ENCODE measurements around the gene ADAM15.

The ADAM15 gene, protein sequence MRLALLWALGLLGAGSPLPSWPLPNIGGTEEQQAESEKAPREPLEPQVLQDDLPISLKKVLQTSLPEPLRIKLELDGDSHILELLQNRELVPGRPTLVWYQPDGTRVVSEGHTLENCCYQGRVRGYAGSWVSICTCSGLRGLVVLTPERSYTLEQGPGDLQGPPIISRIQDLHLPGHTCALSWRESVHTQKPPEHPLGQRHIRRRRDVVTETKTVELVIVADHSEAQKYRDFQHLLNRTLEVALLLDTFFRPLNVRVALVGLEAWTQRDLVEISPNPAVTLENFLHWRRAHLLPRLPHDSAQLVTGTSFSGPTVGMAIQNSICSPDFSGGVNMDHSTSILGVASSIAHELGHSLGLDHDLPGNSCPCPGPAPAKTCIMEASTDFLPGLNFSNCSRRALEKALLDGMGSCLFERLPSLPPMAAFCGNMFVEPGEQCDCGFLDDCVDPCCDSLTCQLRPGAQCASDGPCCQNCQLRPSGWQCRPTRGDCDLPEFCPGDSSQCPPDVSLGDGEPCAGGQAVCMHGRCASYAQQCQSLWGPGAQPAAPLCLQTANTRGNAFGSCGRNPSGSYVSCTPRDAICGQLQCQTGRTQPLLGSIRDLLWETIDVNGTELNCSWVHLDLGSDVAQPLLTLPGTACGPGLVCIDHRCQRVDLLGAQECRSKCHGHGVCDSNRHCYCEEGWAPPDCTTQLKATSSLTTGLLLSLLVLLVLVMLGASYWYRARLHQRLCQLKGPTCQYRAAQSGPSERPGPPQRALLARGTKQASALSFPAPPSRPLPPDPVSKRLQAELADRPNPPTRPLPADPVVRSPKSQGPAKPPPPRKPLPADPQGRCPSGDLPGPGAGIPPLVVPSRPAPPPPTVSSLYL

DNA sequence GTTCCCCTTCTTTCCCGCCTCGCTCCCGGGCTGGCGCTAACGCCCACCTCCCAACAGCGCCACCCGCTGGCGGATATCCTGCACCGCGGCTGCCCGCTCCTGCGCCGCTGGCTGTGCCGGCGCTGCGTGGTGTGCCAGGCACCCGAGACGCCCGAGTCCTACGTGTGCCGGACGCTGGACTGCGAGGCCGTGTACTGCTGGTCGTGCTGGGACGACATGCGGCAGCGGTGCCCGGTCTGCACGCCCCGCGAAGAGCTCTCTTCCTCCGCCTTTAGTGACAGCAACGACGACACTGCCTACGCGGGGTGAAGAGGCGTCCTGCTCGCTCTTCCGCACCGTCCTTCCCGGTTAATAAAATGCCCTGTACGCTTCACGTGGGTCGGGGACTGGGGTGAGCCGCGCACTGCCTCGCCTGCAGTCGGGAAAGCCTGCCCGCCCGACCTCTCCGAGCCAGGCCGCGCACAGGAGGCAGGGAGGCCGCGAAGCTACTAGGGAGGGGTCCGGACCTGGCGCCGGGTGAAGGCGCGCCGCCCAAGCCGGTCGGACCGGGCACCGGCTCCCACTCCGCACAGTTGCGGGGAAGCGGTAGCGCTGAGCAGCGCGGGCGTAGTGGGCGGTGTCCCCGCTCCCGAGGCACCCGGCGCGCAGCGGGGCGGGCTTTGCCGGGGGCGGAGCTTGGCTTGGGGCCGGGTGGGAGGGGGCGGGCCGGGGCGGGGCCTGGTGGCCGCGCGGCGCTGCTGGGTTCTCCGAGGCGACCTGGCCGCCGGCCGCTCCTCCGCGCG, at the start of gene ADAM15:
Gene ADAM15 (plus strand): TSS at position 757 of the 782 bp plus-strand sequence. CDS start 71 bp downstream, outside the sequence.
- Histone ChIP-seq H3K27ac (ENCODE audit: low read depth, low read length) (peak within 1 kb of the TSS; percentile 72), H3K36me3 (ENCODE audit: insufficient read depth, low read length) (no peaks in the 10 kb centered on the region), H3K4me1 (ENCODE audit: control insufficient read depth, insufficient read depth, low read length, unreplicated experiment) (peaks cover 22% of the 10 kb centered on the region), H2AFZ (ENCODE audit: low read length, unreplicated experiment) (peak within 1 kb of the TSS; percentile 75), H3K79me2 (ENCODE audit: control insufficient read depth, insufficient read depth, low read length, unreplicated experiment) (peaks cover 20% of the 10 kb centered on the region), H3K27me3 (ENCODE audit: insufficient read depth, low read length) (no peaks in the 10 kb centered on the region), H3K4me3 (ENCODE audit: low read depth, low read length) (peak within 1 kb of the TSS; percentile 96)

DNA sequence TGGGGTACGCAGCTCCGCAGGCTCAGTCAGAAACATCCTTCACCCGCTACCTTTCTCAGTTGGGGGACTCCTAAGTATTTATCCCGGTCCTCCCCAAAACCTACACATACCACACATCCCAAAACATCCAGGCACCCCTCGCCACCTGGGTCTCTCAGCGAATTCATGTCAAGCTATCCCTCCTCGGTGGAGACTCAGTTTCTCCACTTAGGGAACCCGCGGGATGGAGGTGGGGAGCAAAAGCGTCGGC, 49.8 kb upstream of the ADAM15 start:
- Histone ChIP-seq H3K79me2 (ENCODE audit: control insufficient read depth, insufficient read depth, low read length, unreplicated experiment) (peaks cover 36% of the 10 kb centered on the region), H3K4me3 (ENCODE audit: low read depth, low read length) (peak overlapping the region; percentile 82), H3K36me3 (ENCODE audit: insufficient read depth, low read length) (no peaks in the 10 kb centered on the region), H3K27ac (ENCODE audit: low read depth, low read length) (peak overlapping the region; percentile 67), H3K27me3 (ENCODE audit: insufficient read depth, low read length) (no peaks in the 10 kb centered on the region), H2AFZ (ENCODE audit: low read length, unreplicated experiment) (no peak overlapping the region), H3K4me1 (ENCODE audit: control insufficient read depth, insufficient read depth, low read length, unreplicated experiment) (peaks cover 32% of the 10 kb centered on the region)

DNA sequence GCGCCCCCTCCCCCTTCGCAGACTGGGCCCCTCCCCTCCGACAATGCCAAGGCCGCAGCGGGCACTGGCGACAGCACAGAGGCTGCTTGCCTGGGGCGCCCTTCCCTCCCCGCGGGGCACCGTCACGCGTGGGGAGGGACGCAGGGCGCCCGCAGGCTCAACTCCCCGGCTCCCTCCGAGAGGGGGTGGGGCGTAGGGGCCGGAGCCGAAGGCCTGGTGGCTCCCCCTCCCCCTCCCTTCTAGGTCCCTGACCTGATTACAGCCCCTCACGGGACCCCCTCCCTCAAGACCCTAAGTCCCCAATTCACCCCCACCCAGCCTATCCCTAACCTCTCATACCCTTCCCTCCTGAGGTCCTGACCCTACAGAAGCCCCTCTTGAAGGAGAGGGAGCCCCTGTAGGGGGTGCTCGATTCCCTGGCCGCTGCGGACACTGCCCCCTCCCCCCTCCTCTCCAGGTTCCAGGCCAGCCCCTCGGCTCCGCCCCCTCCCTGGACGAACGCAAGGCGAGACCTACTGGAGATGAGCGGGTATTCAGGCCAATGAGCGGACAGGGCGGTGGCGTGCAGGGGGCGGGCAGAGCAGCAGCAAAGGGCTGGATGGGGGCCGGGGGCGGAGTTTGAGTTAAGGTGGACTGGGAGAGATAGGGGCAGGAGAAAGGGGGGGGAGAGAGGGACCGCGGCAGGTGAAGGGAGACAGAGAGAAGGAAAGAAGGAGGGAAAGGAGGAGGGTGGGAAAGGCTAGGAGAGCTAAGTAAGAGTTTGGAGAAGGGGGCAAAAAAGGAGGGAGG, 49.2 kb upstream of the ADAM15 start:
- Histone ChIP-seq H3K27ac (ENCODE audit: low read depth, low read length) (peak overlapping the region; percentile 67), H3K4me3 (ENCODE audit: low read depth, low read length) (peak overlapping the region; percentile 82), H2AFZ (ENCODE audit: low read length, unreplicated experiment) (no peak overlapping the region), H3K4me1 (ENCODE audit: control insufficient read depth, insufficient read depth, low read length, unreplicated experiment) (peaks cover 33% of the 10 kb centered on the region), H3K27me3 (ENCODE audit: insufficient read depth, low read length) (no peaks in the 10 kb centered on the region), H3K36me3 (ENCODE audit: insufficient read depth, low read length) (no peaks in the 10 kb centered on the region), H3K79me2 (ENCODE audit: control insufficient read depth, insufficient read depth, low read length, unreplicated experiment) (peaks cover 41% of the 10 kb centered on the region)

DNA sequence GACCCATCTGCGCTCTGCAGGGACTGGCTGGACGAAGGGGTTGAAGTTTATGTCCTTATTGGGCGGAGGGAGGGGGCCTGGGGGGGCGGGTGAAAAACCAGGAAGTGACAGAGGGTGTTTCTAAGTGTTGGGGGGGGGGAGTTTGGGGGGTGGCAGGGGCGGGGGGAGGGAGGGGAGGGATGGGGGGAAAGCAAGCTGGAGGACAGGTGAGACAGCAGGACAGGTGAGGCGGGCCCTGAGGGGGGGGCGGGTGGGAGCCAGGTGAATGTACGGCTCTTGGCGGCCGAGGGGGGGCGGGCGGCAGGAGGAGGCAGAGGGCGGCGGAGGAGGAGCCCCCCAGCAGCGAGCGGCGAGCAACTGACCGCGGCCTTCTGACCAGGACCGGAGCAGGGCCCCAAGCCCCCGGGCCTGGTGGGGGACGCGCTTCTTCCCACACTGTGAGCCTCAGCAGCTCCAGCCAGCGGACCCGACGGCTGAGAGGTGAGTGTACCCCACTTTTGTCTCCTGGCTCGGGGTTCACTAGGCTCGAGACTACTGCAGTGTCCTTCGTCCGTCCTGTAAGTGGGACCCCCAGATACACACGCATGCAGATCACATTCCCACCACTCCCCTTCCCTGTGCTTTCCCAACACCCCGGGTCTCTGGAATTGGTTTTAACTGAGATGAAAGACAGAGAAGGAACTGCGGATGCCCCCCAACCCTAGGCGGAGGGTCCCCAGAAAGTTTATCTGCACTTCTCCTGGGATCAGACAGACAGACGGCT, 48.5 kb upstream of the ADAM15 start, which contains the start of gene ZBTB7B:
Gene ZBTB7B (plus strand): TSS at position 339 of the 763 bp plus-strand sequence. CDS start 11,859 bp downstream, outside the sequence.
- Histone ChIP-seq H3K4me3 (ENCODE audit: low read depth, low read length) (peak within 1 kb of the TSS; percentile 93), H3K79me2 (ENCODE audit: control insufficient read depth, insufficient read depth, low read length, unreplicated experiment) (peaks cover 49% of the 10 kb centered on the region), H3K27ac (ENCODE audit: low read depth, low read length) (peak within 1 kb of the TSS; percentile 76), H3K27me3 (ENCODE audit: insufficient read depth, low read length) (no peaks in the 10 kb centered on the region), H2AFZ (ENCODE audit: low read length, unreplicated experiment) (no peak within 1 kb of the TSS), H3K36me3 (ENCODE audit: insufficient read depth, low read length) (no peaks in the 10 kb centered on the region), H3K4me1 (ENCODE audit: control insufficient read depth, insufficient read depth, low read length, unreplicated experiment) (peaks cover 33% of the 10 kb centered on the region)

DNA sequence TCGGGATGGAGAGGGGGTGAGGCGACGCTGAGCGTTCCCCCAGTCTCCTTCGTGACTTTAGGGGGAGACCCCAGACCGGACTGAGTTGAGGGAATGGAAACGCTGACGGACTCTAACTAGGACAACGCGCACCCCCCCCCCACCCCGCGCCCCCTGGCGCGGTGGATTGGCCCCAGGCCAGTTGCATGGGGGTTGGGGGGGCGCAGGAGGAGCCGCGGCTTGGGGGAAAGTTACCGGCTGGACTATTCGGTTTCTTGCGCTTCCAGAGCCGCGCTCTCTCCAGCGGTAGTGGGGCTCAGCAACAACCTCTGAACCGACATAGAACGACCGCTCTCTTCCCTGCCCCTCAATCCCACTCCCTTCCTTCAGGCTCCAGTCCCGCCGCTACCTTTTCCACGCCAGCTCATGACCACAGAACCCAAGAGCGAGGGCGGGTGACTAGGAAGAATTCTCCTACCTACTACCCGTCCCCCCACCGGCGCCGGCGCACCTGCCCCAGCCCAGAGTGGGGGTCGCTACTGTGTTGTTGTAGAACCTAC, 47.8 kb upstream of the ADAM15 start:
- Histone ChIP-seq H3K4me1 (ENCODE audit: control insufficient read depth, insufficient read depth, low read length, unreplicated experiment) (peaks cover 33% of the 10 kb centered on the region), H3K27me3 (ENCODE audit: insufficient read depth, low read length) (no peaks in the 10 kb centered on the region), H3K27ac (ENCODE audit: low read depth, low read length) (peak overlapping the region; percentile 76), H3K4me3 (ENCODE audit: low read depth, low read length) (peak overlapping the region; percentile 93), H3K79me2 (ENCODE audit: control insufficient read depth, insufficient read depth, low read length, unreplicated experiment) (peaks cover 53% of the 10 kb centered on the region), H2AFZ (ENCODE audit: low read length, unreplicated experiment) (no peak overlapping the region), H3K36me3 (ENCODE audit: insufficient read depth, low read length) (no peaks in the 10 kb centered on the region)

DNA sequence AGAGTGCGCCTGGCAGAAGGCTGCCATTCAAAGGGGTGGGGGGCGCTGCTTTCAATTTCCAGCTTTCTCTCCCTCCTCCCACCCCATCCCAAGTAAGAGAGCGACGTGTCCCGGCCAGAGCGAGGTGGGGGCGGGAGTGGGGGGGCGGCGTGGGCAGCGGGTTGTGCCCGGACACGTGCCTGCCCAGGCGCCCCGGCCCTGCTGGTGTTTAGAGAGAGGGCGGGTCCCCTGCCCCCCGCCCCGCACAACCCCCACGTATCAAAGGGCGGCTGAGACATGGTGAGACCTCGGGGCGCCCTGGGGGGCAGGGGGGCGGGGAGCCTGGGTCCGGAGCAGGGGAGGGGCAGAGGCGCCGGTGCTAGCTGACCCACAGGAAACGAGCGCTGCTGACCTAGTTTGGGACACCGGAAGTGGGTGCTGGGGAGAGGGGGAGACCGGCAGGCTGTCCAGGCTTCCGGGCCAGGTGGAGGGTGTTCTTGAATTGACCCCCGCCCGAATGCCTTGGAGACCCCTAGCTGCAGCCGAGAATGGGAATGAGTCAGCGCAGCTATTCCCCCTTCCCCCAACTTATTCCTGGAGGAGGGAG, 47.3 kb upstream of the ADAM15 start:
- H3K27me3 ChIP-seq (ENCODE audit: insufficient read depth, low read length) = no peaks in the 10 kb centered on the region
- peaks cover 33% of the 10 kb centered on the region for H3K4me1 ChIP-seq (ENCODE audit: control insufficient read depth, insufficient read depth, low read length, unreplicated experiment)
- no peaks in the 10 kb centered on the region for H3K36me3 ChIP-seq (ENCODE audit: insufficient read depth, low read length)
- peak overlapping the region; percentile 76 for H3K27ac ChIP-seq (ENCODE audit: low read depth, low read length)
- peaks cover 59% of the 10 kb centered on the region for H3K79me2 ChIP-seq (ENCODE audit: control insufficient read depth, insufficient read depth, low read length, unreplicated experiment)
- peak overlapping the region; percentile 93 for H3K4me3 ChIP-seq (ENCODE audit: low read depth, low read length)
- no peak overlapping the region for H2AFZ ChIP-seq (ENCODE audit: low read length, unreplicated experiment)

DNA sequence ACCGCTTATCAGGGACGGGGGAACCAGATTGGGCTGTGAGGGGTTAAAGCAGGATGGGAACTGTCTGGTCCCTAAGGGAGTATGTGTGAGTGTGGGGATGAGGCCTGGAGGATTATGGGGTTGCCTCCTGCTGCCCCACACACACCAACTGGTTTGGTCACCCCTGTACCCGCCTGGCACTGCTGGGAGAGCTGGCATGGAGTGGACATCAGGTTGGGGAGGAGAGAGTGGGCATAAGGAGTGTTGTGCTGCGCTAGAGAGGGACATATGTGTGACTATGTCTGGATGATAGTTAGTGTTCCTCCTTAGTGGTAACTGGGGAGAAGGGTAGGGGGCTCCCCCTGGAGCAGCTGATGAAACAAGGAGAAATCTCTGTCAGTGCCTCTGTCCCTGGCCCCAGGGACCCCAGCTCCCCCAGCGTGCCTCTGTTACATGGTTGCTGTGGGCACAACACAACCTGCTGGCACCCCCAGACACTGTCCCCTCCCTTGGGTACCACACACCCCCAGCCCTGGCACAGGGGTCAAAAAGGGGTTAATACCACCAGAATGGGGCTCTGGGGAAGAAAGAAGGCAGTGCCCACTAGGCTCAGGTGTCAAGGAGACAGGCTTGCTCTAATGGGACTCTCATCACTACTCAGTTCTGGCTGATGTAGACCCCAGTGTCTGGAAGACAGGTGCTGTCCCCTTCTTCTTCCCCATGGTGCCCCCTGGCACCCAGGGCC, 46.6 kb upstream of the ADAM15 start:
- Histone ChIP-seq H3K4me1 (ENCODE audit: control insufficient read depth, insufficient read depth, low read length, unreplicated experiment) (peaks cover 33% of the 10 kb centered on the region), H3K79me2 (ENCODE audit: control insufficient read depth, insufficient read depth, low read length, unreplicated experiment) (peaks cover 62% of the 10 kb centered on the region), H2AFZ (ENCODE audit: low read length, unreplicated experiment) (no peak overlapping the region), H3K27ac (ENCODE audit: low read depth, low read length) (peak overlapping the region; percentile 76), H3K27me3 (ENCODE audit: insufficient read depth, low read length) (no peaks in the 10 kb centered on the region), H3K4me3 (ENCODE audit: low read depth, low read length) (peak overlapping the region; percentile 93), H3K36me3 (ENCODE audit: insufficient read depth, low read length) (no peaks in the 10 kb centered on the region)

DNA sequence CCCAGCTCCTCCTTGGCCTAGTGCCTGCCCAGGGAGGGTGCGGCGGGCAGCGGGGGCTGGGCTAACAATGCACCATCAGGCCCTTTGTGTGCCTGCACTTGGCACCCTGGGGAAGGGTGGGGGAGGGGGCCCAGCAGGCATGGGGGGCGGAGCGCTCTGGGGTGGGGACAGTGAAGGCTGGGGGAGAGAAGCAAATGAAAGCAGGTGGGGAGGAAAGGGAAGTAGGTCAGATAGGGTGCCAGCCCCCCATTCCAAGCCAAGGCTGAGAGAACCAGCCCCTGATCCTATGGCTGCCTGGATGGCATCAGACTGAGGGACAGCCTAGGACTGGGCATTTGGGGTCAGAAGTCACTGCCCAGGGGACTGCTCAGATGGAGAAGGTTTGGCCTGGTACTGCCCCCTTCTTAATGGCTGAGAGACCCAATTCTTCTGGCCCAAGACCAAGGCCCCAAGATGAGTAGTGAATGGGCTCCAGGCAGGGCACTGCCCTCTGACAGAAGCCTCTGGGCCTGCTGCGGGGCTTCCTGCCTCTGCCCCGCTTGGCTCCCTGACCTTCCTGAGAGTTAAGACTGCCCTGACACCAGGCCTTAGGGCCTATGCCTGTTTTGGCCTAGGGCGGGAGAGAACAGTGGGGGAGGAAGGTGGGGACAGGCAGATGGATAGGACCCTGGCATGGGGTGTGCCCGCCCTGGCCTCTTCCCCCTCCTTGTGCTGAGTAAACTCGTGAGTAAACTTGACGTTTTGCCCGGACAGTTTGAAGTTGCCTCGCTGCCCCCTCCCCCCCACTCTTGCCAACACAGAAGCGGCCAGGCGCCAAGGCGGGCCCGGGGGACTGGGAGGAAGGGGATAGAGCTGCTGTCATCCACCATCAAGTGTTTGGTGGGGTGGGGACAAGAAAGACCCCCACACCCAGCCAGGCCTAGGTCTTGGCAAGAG, 45.8 kb upstream of the ADAM15 start:
- H3K27me3 ChIP-seq (ENCODE audit: insufficient read depth, low read length) = no peaks in the 10 kb centered on the region
- H3K27ac ChIP-seq (ENCODE audit: low read depth, low read length) = peak overlapping the region; percentile 76
- H2AFZ ChIP-seq (ENCODE audit: low read length, unreplicated experiment) = no peak overlapping the region
- H3K4me3 ChIP-seq (ENCODE audit: low read depth, low read length) = peak overlapping the region; percentile 93
- peaks cover 69% of the 10 kb centered on the region for H3K79me2 ChIP-seq (ENCODE audit: control insufficient read depth, insufficient read depth, low read length, unreplicated experiment)
- H3K4me1 ChIP-seq (ENCODE audit: control insufficient read depth, insufficient read depth, low read length, unreplicated experiment) = peaks cover 24% of the 10 kb centered on the region
- H3K36me3 ChIP-seq (ENCODE audit: insufficient read depth, low read length) = no peaks in the 10 kb centered on the region
